HEK293 (cell line): ENCODE data around the gene HSPE1.

Source experiments
- SP2 ChIP-seq: fragments of 450-650 bp; formaldehyde crosslinking; IDR thresholded peaks from 2 replicates; pipeline ENCODE4 v1.5.1; 2016; ENCODE audit warnings: missing biosample characterization, missing genetic modification characterization
- TF ChIP-seq, protein P1 (sequence below): fragments of 450-650 bp; formaldehyde crosslinking; IDR thresholded peaks from 2 replicates; pipeline ENCODE4 v1.5.1; 2017; ENCODE audit warnings: missing biosample characterization, mild to moderate bottlenecking, missing genetic modification characterization, moderate library complexity
- TF ChIP-seq, protein P2 (sequence below): fragments of 450-650 bp; IDR thresholded peaks from 2 replicates; pipeline ENCODE4 v1.5.1; 2018; ENCODE audit warnings: missing biosample characterization, mild to moderate bottlenecking, missing genetic modification characterization
- TF ChIP-seq, protein P3 (sequence below): fragments of 450-650 bp; formaldehyde crosslinking; IDR thresholded peaks from 2 replicates; pipeline ENCODE4 v1.5.1; 2016; ENCODE audit warnings: missing biosample characterization, missing genetic modification characterization

DNA sequence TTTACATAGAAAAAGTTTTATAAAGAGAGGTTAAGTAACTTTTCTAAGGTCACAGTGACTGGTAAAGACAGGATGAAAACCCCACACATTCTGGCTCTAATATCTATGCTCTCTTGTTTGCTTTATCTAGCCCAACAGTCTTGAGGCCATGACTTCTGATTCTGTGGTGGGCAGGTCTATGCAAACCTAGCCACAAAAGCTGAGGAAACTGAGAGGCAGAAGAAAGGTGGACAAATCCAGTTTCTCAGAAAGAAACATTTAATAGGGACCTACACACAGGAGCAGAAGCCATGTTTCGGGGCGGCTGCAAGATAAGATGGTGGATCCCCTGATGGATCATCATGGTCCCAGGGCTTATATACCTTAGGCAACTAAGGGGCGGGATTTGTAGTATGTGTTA, 22.4 kb upstream of the HSPE1 start:
- TF ChIP-seq, protein P1, sequence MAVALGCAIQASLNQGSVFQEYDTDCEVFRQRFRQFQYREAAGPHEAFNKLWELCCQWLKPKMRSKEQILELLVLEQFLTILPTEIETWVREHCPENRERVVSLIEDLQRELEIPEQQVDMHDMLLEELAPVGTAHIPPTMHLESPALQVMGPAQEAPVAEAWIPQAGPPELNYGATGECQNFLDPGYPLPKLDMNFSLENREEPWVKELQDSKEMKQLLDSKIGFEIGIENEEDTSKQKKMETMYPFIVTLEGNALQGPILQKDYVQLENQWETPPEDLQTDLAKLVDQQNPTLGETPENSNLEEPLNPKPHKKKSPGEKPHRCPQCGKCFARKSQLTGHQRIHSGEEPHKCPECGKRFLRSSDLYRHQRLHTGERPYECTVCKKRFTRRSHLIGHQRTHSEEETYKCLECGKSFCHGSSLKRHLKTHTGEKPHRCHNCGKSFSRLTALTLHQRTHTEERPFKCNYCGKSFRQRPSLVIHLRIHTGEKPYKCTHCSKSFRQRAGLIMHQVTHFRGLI = no peak
- TF ChIP-seq SP2 = no peak
- TF ChIP-seq, protein P2, sequence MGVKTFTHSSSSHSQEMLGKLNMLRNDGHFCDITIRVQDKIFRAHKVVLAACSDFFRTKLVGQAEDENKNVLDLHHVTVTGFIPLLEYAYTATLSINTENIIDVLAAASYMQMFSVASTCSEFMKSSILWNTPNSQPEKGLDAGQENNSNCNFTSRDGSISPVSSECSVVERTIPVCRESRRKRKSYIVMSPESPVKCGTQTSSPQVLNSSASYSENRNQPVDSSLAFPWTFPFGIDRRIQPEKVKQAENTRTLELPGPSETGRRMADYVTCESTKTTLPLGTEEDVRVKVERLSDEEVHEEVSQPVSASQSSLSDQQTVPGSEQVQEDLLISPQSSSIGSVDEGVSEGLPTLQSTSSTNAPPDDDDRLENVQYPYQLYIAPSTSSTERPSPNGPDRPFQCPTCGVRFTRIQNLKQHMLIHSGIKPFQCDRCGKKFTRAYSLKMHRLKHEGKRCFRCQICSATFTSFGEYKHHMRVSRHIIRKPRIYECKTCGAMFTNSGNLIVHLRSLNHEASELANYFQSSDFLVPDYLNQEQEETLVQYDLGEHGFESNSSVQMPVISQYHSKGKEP (tag by site-specific recombination) = no peak
- TF ChIP-seq, protein P3, sequence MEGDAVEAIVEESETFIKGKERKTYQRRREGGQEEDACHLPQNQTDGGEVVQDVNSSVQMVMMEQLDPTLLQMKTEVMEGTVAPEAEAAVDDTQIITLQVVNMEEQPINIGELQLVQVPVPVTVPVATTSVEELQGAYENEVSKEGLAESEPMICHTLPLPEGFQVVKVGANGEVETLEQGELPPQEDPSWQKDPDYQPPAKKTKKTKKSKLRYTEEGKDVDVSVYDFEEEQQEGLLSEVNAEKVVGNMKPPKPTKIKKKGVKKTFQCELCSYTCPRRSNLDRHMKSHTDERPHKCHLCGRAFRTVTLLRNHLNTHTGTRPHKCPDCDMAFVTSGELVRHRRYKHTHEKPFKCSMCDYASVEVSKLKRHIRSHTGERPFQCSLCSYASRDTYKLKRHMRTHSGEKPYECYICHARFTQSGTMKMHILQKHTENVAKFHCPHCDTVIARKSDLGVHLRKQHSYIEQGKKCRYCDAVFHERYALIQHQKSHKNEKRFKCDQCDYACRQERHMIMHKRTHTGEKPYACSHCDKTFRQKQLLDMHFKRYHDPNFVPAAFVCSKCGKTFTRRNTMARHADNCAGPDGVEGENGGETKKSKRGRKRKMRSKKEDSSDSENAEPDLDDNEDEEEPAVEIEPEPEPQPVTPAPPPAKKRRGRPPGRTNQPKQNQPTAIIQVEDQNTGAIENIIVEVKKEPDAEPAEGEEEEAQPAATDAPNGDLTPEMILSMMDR (tag by site-specific recombination) = no peak
